A549 (cell line): Measurements from ENCODE around the gene USP32. TPM values are rescaled to one million over a fixed set of nuclear protein-coding genes. Genes with fewer than 3 reads are reported as not detected.

ENCODE experiments used
- ATAC-seq, 2 experiments: fragments of 200-7000 bp in 1 of 2; fragments of >200 bp in 1 of 2; cut with Nextera tagmentation in 1 of 2; cut with Tn5 transposase in 1 of 2; 3 replicates each; pipeline versions ENCODE4 v1.8.0 to v1.9.1; 2018 to 2020; ENCODE audit warnings: mild to moderate bottlenecking in 1 of 2, moderate library complexity in 1 of 2
- CTCF ChIA-PET: fragments of 300-600 bp; sonication (Branson Sonifier 250); formaldehyde crosslinking; extraction: SDS; loops from one replicate; lab custom pipeline; 2021; ENCODE audit warnings: antibody characterized with exemption, inconsistent platforms; lab: Yijun Ruan, JAX
- POLR2A ChIA-PET: fragments of 350-600 bp; formaldehyde crosslinking; extraction: SDS; loops from one replicate; lab custom pipeline; 2021; ENCODE audit warnings: antibody characterized with exemption, inconsistent platforms; lab: Yijun Ruan, JAX
- DNase-seq, 2 experiments: peaks; one replicate each; pipeline versions ENCODE4 v3.0.0 to v3.0.0-alpha.2; 2011 to 2016; ENCODE audit warnings: low read depth in 1 of 2, low spot score in 1 of 2
- FAIRE-seq: peaks from 2 replicates; lab custom pipeline; 2011; peaks lifted over from hg19 to GRCh38; lab: Jason Lieb, UNC
- H3K27ac ChIP-seq, 2 experiments: fragments of >200 bp; sonication (Bioruptor Twin); formaldehyde crosslinking; 3 replicates each; pipeline ENCODE4 v1.5.1; 2016 to 2017
- H3K4me1 ChIP-seq: fragments of >200 bp; sonication (Bioruptor Twin); formaldehyde crosslinking; 3 replicates; pipeline ENCODE4 v1.6.1; 2016
- H3K4me2 ChIP-seq: fragments of >200 bp; sonication (Bioruptor Twin); formaldehyde crosslinking; 3 replicates; pipeline ENCODE4 v1.6.1; 2016
- H3K4me3 ChIP-seq: fragments of >200 bp; sonication (Bioruptor Twin); formaldehyde crosslinking; 3 replicates; pipeline ENCODE4 v1.5.1; 2016
- H3K9me3 ChIP-seq: fragments of >200 bp; sonication (Bioruptor Twin); formaldehyde crosslinking; 3 replicates; pipeline ENCODE4 v1.6.1; 2016
- BHLHE40 ChIP-seq: IDR thresholded peaks from 2 replicates; pipeline ENCODE4 v1.6.1; 2012; ENCODE audit warnings: low read depth, low read length, inconsistent platforms
- CBX2 ChIP-seq: fragments of 200-600 bp; sonication (generic); IDR thresholded peaks from 2 replicates; pipeline ENCODE4 v1.6.1; 2016; ENCODE audit warnings: low read depth, mild to moderate bottlenecking, borderline replicate concordance
- EHF ChIP-seq: fragments of 250-450 bp; sonication (Bioruptor Pico); IDR thresholded peaks from 2 replicates; pipeline ENCODE4 v1.5.0; 2020; ENCODE audit warnings: mild to moderate bottlenecking
- EP300 ChIP-seq, 2 experiments: fragments of >200 bp; sonication (Bioruptor Twin); formaldehyde crosslinking; IDR thresholded peaks; 2 replicates in 1 of 2; 3 replicates in 1 of 2; pipeline ENCODE4 v1.6.1; 2016 to 2017
- ESRRA ChIP-seq: fragments of 150-350 bp; IDR thresholded peaks from 2 replicates; pipeline ENCODE4 v1.6.1; 2014; ENCODE audit warnings: mild to moderate bottlenecking, low read length, borderline replicate concordance
- FOSL2 ChIP-seq, 2 experiments: fragments of 450-650 bp in 1 of 2; fragments of >200 bp in 1 of 2; sonication (Bioruptor Twin) in 1 of 2; formaldehyde crosslinking; IDR thresholded peaks; 2 replicates each; pipeline versions ENCODE4 v1.5.0 to v1.6.1; 2016 to 2020; ENCODE audit warnings: mild to moderate bottlenecking in 1 of 2, moderate library complexity in 1 of 2
- FOXS1 ChIP-seq: fragments of 250-450 bp; sonication (Bioruptor Pico); IDR thresholded peaks from 2 replicates; pipeline ENCODE4 v1.5.0; 2020; ENCODE audit warnings: mild to moderate bottlenecking, moderate library complexity
- JUNB ChIP-seq: fragments of >200 bp; sonication (Bioruptor Twin); formaldehyde crosslinking; IDR thresholded peaks from 2 replicates; pipeline ENCODE4 v1.6.1; 2016
- KDM1A ChIP-seq: fragments of 200-600 bp; sonication (generic); IDR thresholded peaks from 2 replicates; pipeline ENCODE4 v1.6.1; 2016; ENCODE audit warnings: low read depth, mild to moderate bottlenecking
- KDM5A ChIP-seq: fragments of 200-600 bp; sonication (generic); IDR thresholded peaks from 2 replicates; pipeline ENCODE4 v1.6.1; 2016; ENCODE audit warnings: antibody characterized with exemption, mild to moderate bottlenecking
- PHF8 ChIP-seq: fragments of 200-600 bp; sonication (generic); IDR thresholded peaks from 2 replicates; pipeline ENCODE4 v1.6.1; 2016; ENCODE audit warnings: low read depth, mild to moderate bottlenecking, antibody characterized with exemption, moderate library complexity, borderline replicate concordance
- POLR2A ChIP-seq: IDR thresholded peaks from 2 replicates; pipeline ENCODE4 v1.6.1; 2012; ENCODE audit warnings: mild to moderate bottlenecking, low read length
- RARB ChIP-seq: fragments of 250-450 bp; sonication (Bioruptor Pico); IDR thresholded peaks from 2 replicates; pipeline ENCODE4 v1.8.0; 2021; ENCODE audit warnings: mild to moderate bottlenecking, moderate library complexity
- SMC3 ChIP-seq: fragments of >200 bp; sonication (Bioruptor Twin); formaldehyde crosslinking; IDR thresholded peaks from 3 replicates; pipeline ENCODE4 v1.6.1; 2018; ENCODE audit warnings: inconsistent platforms
- SREBF2 ChIP-seq: fragments of 450-650 bp; IDR thresholded peaks from 2 replicates; pipeline ENCODE4 v1.6.1; 2014; ENCODE audit warnings: mild to moderate bottlenecking, moderate library complexity
- ZC3H11A ChIP-seq: fragments of 450-650 bp; IDR thresholded peaks from 2 replicates; pipeline ENCODE4 v1.6.1; 2014; ENCODE audit warnings: antibody characterized with exemption, mild to moderate bottlenecking
- ZFP36 ChIP-seq: fragments of 450-650 bp; IDR thresholded peaks from 2 replicates; pipeline ENCODE4 v1.6.1; 2014; ENCODE audit warnings: borderline replicate concordance; ENCODE audit not compliant: partially characterized antibody
- ZNF302 ChIP-seq: fragments of 250-450 bp; sonication (Bioruptor Pico); IDR thresholded peaks from 2 replicates; pipeline ENCODE4 v1.9.0; 2021; ENCODE audit warnings: inconsistent platforms, mild to moderate bottlenecking, moderate library complexity
- WGBS: methylation state at CpG from one replicate; pipeline ENCODE4 v1.1.6; 2017; ENCODE audit errors: missing lambda C conversion rate; 5-methylcytosine and 5-hydroxymethylcytosine counted together
- polyA plus RNA-seq, 4 experiments: library from polyadenylated mRNA; depleted of rRNA in 3 of 4; stranded (reverse); fragments of >200 nt; fragmentation: RNase III in 1 of 4; extraction: RNeasy Plus Mini Kit Qiagen cat#74134 plus additional on column Dnase treatment in 1 of 4; gene quantifications; 2 replicates in 3 of 4; 3 replicates in 1 of 4; pipeline ENCODE4 v1.2.3, GENCODE V29; 2011 to 2017
- TF ChIP-seq, protein P1 (sequence below): fragments of >200 bp; sonication (Bioruptor Twin); formaldehyde crosslinking; IDR thresholded peaks from 3 replicates; pipeline ENCODE4 v1.5.1; 2016
- TF ChIP-seq, protein P2 (sequence below): IDR thresholded peaks from 2 replicates; pipeline ENCODE4 v1.6.1; 2012; ENCODE audit warnings: low read depth, borderline replicate concordance
- TF ChIP-seq, protein P3 (sequence below): fragments of 250-450 bp; sonication (Bioruptor Pico); IDR thresholded peaks from 2 replicates; pipeline ENCODE4 v1.5.0; 2021; ENCODE audit warnings: mild to moderate bottlenecking, moderate library complexity, borderline replicate concordance
- TF ChIP-seq, protein P4 (sequence below): fragments of 150-350 bp; IDR thresholded peaks from 2 replicates; pipeline ENCODE4 v1.6.1; 2014; ENCODE audit warnings: low read depth, mild to moderate bottlenecking, low read length

USP32 gene
- polyA plus RNA-seq, 2 of the 4 experiments (the other 2 are of a cell fraction), result 35.4 to 52.2 TPM

DNA sequence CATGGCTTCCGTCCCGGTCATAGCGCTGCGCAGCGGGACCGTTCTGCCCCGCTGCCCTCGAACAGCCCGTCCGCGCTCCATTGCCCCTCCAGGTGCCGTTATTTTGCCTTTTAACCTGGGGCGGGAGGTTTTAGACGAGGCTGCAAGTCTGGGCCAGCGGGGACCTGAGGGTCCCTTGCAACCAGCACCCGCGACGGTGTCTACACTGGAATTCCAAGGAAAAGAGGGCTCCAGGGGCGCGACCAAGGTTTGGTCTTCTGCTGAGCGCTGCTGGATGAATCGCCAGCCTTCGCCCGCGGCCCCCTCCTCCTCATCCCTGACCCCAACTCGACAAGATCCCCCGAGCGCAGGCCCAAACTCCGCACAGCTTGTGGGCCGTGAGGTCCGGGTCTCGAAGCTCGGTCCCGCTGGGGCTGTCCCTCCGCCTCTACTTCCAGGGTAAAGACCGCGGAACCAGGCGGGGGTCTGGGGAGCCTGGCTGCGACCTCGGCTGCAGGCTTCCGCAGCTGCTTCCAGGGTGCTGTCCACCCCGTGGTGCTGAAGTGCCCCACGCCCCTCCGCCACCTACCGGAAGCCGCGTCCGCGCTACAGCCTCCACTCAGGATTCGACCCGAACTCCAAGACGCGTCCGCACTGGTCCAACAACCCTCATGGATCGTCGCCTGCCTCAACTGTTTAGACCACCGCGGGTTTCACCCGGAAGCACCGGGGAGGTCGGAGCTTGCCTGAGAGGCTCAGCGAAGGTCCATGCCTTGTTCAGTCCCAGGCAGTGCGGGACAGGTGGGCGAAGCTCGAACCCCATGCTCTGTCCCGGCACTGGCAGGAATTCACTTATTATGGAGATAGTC, 252.3 kb downstream of the USP32 start (continued):
- TF ChIP-seq BHLHE40 (no peak), ZFP36 (no peak), RARB (CRISPR knock-in tag) (no peak), JUNB (no peak), FOXS1 (no peak), ZNF302 (no peak), EHF (CRISPR knock-in tag) (no peak)
- TF ChIP-seq, protein P1, sequence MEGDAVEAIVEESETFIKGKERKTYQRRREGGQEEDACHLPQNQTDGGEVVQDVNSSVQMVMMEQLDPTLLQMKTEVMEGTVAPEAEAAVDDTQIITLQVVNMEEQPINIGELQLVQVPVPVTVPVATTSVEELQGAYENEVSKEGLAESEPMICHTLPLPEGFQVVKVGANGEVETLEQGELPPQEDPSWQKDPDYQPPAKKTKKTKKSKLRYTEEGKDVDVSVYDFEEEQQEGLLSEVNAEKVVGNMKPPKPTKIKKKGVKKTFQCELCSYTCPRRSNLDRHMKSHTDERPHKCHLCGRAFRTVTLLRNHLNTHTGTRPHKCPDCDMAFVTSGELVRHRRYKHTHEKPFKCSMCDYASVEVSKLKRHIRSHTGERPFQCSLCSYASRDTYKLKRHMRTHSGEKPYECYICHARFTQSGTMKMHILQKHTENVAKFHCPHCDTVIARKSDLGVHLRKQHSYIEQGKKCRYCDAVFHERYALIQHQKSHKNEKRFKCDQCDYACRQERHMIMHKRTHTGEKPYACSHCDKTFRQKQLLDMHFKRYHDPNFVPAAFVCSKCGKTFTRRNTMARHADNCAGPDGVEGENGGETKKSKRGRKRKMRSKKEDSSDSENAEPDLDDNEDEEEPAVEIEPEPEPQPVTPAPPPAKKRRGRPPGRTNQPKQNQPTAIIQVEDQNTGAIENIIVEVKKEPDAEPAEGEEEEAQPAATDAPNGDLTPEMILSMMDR, result peak; percentile 56
- TF ChIP-seq, protein P2, sequence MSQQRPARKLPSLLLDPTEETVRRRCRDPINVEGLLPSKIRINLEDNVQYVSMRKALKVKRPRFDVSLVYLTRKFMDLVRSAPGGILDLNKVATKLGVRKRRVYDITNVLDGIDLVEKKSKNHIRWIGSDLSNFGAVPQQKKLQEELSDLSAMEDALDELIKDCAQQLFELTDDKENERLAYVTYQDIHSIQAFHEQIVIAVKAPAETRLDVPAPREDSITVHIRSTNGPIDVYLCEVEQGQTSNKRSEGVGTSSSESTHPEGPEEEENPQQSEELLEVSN, result 0 out of 2 replicates have a peak, but pooled peaks have one; percentile 53

DNA sequence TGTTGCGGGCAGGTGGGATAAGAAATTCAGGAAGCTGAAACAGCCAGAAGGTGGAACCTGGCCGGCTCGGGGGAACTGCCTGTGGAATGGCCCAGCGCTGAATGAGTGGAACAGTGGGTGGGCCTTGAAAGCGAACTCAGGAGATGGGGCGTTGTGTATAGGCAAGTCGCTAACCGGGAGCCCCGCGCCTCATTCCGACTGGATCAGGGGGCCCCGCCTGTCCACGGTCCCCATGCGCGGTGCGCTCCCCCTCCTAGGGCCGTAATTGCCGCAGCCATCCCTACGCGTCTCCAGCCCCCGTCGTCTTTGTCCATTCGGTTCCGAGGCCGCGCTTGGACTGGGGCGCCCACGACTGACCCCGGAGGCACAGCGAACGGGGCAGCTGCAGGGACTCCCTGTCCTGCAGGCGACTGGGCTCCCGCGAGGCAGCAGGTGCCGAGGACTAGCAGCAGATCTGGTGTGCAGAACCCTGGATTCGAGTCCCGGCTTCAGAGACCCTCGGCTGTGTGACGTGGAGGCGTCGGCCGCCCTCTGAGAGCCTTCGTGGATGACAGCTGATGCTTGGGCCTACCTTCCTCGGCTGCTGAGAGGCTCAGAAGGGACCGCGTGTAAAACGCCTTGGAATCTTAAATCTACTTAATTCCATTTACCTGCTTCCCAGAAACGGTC, 253.0 kb downstream of the USP32 start:
- POLR2A ChIA-PET, result no interaction called here
- CTCF ChIA-PET, result interaction anchor here (0.7 to 10.1 kb wide), 8 partner anchors 9 to 309 kb away, joined by 3 to 150 read pairs (median 4); partner anchors contain the start of genes CA4 and HEATR6
- FAIRE-seq (no peak), ATAC-seq (no peak), DNase-seq (no peak)
- H3K9me3 ChIP-seq, result no peaks in the 10 kb centered on the region
- H3K27ac ChIP-seq, result no peak overlapping the region
- no peak overlapping the region for H3K4me2 ChIP-seq
- H3K4me3 ChIP-seq, result no peak overlapping the region
- H3K4me1 ChIP-seq, result peaks cover 28% of the 10 kb centered on the region
- TF ChIP-seq, protein P3, sequence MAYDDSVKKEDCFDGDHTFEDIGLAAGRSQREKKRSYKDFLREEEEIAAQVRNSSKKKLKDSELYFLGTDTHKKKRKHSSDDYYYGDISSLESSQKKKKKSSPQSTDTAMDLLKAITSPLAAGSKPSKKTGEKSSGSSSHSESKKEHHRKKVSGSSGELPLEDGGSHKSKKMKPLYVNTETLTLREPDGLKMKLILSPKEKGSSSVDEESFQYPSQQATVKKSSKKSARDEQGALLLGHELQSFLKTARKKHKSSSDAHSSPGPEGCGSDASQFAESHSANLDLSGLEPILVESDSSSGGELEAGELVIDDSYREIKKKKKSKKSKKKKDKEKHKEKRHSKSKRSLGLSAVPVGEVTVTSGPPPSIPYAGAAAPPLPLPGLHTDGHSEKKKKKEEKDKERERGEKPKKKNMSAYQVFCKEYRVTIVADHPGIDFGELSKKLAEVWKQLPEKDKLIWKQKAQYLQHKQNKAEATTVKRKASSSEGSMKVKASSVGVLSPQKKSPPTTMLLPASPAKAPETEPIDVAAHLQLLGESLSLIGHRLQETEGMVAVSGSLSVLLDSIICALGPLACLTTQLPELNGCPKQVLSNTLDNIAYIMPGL (CRISPR knock-in tag), result no peak
- no peak for TF ChIP-seq BHLHE40
- no peak for TF ChIP-seq ZFP36
- TF ChIP-seq EP300 (IDR thresholded peaks at IDR 0.05), result no peak
- TF ChIP-seq ZC3H11A, result no peak
- TF ChIP-seq, protein P2, result no peak
- TF ChIP-seq ESRRA, result no peak
- TF ChIP-seq PHF8, result no peak
- TF ChIP-seq ZNF302, result no peak
- 65% methylated on average over 47 of the region's 48 CpGs for WGBS

DNA sequence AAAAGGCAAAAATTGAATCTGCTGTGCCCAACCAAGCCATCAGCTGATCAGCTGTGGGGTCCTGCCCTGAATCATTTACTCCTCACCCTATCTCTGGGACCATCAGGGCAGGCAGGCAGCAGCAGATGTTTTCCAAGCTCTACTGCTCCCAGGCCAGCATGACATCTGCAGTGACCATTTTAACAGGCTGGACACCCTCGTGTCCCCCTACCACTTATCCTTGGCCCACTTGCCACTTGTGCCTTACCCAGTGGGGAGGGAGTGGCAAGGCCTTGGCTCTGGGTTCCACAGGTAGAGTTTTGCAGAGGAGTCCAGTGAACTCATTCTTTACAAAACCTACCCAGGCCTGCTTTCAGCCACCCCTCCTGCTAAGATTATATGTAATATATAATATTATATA, 254.2 kb downstream of the USP32 start:
- DNase-seq (no peak), ATAC-seq (no peak), FAIRE-seq (no peak)
- 0% methylated on average over 1 of the region's 1 CpG for WGBS
- Histone ChIP-seq H3K4me3 (no peak overlapping the region), H3K4me2 (no peak overlapping the region), H3K27ac (no peak overlapping the region), H3K9me3 (no peaks in the 10 kb centered on the region), H3K4me1 (peaks cover 20% of the 10 kb centered on the region)
- TF ChIP-seq, protein P2, result no peak
- TF ChIP-seq KDM1A, result no peak
- TF ChIP-seq ZNF302, result no peak
- no peak for TF ChIP-seq FOSL2 (IDR thresholded peaks at IDR 0.05)
- TF ChIP-seq FOSL2 (CRISPR knock-in tag; IDR thresholded peaks at IDR 0.05), result no peak
- no peak for TF ChIP-seq SMC3
- TF ChIP-seq KDM5A, result no peak
- TF ChIP-seq POLR2A, result no peak
- TF ChIP-seq, protein P4, sequence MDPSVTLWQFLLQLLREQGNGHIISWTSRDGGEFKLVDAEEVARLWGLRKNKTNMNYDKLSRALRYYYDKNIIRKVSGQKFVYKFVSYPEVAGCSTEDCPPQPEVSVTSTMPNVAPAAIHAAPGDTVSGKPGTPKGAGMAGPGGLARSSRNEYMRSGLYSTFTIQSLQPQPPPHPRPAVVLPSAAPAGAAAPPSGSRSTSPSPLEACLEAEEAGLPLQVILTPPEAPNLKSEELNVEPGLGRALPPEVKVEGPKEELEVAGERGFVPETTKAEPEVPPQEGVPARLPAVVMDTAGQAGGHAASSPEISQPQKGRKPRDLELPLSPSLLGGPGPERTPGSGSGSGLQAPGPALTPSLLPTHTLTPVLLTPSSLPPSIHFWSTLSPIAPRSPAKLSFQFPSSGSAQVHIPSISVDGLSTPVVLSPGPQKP, result no peak
- TF ChIP-seq CBX2, result no peak
- TF ChIP-seq SREBF2, result no peak
- POLR2A ChIA-PET, result interaction anchor here (0.6 kb wide), 1 partner anchor 218 kb away, joined by 6 read pairs; no protein-coding TSS in a partner anchor
- CTCF ChIA-PET, result interaction anchor here (0.5 to 10.1 kb wide), 7 partner anchors 9 to 298 kb away, joined by 3 to 150 read pairs (median 4); partner anchors contain the start of gene CA4
